Islet precursor cell (in vitro differentiated cells): ENCODE measurements around the gene ARMC9.

Experiments used
- DNase-seq: peaks from one replicate; pipeline ENCODE4 v3.0.0-alpha.2; 2018

The ARMC9 gene

DNA sequence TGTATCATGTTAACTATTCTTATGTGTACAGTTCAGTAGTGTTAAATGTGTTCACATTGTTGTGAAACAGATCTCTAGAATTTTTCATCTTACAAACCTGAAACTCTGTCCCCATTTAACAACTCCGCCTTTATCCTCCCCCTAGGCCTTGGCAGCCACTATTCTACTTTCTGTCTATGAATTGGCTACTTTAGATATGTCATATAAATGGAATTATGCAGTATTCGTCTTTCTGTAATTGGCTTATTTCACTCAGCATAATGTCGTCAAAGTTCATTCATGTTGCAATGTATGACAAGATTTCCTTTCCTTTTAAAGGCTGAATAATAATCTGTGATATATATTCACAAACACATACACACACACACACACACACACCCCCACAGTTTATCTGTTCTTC lies 12.4 kb downstream of the ARMC9 start:
- DNase-seq = no peak

DNA sequence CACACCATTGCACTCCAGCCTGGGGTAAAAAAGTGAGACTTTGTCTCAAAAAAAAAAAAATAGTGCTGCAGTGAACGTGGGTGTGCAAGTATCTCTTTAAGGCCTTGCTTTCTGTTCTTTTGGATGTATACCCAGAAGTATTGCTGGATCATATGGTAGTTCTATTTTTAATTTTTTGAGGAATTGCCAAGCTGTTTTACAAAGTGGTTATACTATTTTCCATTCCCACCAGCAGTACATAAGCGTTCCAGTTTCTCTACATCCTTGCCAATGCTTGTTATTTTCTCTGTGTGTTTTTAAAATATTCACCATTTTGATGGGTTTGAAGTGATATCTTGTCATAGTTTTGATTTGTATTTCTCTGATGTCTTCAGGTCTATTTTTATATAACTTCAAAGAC lies 13.1 kb downstream of the ARMC9 start:
- no peak for DNase-seq

DNA sequence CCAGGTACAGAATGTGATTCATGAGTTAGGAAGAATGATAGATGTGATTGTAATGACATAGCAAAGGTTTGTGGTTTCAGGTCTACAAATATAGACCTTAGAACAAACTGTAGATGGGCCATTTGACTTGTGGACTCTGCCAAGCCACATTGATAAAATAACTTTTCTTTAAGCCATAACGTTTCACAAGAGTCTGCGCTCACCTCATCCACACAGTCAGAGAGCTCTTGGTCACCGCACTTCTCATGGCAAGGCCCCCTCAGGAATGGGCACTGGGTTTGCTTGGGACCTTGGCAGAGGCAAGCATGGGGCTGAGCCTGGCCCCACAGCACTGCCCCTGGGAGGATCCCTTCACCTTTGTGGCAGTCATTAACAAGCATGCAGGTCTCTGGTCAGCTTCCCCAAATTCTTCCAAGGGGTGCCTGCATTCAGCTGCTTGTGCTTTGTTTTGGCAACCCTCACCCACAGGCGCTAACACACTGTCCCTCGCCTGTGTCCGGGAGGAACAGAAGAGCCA lies 14.0 kb downstream of the ARMC9 start:
- peak; percentile 25 for DNase-seq

DNA sequence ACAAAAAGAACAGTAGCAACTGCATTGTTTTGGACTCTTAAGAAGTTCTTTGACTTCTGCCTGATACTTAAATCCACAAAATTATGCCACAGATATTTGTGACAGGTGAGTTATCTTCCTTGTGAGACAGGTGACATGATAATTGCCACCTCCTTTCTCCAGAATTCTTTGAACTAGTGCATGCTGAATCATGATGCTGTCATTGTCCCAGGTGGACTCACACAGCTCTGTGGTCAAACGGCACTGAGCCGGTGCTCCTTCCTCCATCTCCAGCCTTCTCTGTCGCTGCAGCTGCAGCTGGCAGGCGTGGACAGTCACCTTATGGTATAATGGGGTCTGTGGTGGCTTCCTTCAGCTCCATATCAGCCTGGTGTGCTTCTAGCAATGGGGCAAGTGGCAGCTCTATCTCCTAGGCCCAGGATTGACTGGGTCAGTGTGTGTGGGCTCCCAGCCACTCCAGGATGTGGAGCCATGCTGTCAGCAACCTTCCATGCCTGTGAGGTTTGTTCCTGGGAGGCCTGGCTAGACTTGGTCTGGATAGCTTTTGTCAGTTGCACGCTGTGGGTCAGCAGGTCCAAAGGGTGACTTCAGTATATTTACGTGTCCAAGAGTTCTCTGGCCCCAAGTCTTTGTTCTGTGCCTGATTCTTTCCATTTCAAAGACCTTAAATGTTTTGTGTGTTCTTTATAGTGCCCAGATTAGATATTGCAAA lies 15.7 kb downstream of the ARMC9 start:
- no peak for DNase-seq

DNA sequence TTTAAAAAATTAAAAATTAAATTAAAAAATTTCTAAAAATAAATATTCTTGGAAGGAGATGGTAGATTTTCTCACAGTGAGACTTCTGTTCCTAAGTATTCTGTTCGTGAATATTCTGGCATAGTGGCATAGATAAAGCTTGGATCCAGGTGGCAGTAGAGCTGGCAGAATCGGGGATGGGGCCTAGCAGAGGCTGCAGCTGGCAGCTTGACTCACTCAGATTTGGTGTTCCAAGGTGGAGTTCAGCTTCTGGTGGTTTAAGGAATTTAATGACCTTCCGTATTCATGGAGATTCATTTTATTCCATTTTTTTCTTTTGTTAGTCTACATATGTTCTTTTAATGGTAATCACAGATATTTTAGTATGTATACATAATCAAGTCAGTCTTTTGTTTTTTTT lies 19.9 kb downstream of the ARMC9 start:
- no peak for DNase-seq

DNA sequence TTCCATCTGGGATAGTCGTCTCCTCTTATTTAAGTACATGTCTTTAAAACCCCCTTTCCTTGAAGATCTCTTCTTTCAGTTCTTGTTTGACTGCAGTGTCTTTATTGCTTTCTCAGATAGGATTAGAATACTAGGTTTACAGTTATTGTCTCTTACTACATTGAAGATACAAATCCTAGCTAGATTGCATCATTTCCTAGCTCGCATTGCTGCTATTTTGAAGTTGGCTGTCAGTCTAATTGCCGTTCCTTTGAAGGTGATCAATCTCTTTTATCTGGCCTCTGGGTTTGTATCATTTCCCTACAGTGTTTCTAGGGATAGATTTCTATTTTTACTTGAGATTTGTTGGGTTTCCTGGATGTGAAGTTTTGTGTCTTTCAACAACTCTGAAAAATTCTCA lies 20.9 kb downstream of the ARMC9 start:
- no peak for DNase-seq

DNA sequence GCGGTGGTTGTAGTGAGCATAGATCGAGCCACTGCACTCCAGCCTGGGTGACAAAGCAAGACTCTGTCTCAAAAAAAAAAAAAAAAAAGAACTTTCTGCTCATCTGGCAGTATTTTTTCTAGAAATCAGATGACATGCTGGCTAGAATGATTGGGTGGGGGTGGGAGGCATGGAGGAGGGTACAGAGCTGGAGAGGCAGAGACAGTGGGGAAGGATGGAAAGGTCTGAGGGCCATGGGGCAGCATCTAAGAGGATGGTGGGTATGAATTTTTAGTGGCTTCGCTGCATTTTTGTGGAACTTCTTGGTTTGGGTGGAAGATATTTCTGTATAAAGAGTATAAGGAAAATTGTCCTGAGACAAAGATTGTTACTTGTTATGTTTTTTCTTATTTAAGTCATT lies 23.3 kb downstream of the ARMC9 start:
- no peak for DNase-seq

DNA sequence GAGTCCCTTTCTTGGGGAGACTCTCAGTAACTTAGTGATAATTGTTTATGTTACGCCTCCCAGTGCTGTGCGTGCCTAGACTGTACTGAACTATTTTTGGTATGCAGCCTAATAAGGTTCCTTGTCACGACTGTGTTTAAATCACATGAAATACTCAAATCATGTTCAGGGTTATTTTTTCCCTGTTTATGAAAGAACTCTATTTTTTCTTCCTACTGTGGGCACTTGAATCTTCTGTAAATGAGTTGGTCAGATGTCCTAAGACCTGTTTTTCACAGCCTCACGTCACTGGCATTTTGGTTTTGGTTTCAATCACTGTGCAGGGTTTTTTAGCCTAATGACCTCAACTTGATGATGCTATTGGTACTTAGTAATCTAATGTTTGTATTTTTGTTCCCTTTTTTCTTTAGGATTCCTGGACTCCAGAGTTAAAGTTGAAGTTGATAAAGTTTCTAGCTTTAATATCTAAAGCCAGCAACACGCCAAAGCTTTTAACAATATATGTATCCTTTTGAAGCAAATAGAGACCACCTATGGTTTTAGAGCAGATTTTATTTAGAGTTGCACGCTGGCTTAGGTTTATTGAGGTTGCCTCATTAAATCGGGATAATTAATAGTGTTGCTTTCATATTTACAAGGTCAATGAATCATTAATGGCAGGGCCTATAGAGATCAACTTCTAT lies 24.0 kb downstream of the ARMC9 start:
- DNase-seq = no peak

DNA sequence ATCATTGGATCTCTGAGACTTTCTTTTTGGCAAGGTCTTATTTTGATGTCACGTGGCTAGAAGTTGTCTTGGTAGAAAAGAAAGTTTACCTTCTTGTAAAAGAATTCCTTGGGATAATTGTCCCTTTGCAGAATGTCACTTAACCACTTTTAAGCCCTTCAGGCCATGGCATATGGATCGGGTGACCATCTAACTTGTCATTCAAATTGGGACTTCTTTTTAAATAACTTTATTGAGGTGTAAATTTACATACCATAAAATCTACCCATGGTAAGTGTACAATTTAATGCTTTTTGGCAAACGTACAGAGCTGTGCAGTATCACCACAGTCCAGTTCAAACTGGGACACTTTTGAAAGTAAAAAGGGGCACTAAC lies 24.6 kb downstream of the ARMC9 start:
- no peak for DNase-seq

DNA sequence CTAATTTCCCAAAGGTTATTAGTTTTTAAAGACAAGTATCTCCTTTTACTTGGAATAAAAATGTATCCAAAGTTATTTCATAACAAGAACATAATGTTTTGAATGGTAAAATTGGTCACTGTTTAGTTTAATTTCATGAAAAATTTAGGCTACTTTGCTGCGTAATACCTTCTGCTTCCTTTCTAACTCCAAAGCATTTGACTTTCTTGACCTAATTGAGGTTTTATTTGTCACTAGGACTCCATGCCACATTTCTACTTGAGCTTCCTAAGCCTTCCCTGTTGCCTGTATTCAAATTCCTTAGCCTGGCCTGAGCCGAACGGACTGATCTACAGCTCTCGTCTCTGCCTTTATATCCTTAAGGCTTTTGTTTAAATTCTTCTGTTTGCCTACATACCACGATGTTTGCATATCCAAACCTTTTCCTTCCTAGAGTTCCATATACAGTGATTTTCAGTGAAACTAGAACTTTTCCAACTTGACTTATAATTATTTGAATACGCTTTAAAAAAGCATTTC lies 25.1 kb downstream of the ARMC9 start:
- DNase-seq = no peak

DNA sequence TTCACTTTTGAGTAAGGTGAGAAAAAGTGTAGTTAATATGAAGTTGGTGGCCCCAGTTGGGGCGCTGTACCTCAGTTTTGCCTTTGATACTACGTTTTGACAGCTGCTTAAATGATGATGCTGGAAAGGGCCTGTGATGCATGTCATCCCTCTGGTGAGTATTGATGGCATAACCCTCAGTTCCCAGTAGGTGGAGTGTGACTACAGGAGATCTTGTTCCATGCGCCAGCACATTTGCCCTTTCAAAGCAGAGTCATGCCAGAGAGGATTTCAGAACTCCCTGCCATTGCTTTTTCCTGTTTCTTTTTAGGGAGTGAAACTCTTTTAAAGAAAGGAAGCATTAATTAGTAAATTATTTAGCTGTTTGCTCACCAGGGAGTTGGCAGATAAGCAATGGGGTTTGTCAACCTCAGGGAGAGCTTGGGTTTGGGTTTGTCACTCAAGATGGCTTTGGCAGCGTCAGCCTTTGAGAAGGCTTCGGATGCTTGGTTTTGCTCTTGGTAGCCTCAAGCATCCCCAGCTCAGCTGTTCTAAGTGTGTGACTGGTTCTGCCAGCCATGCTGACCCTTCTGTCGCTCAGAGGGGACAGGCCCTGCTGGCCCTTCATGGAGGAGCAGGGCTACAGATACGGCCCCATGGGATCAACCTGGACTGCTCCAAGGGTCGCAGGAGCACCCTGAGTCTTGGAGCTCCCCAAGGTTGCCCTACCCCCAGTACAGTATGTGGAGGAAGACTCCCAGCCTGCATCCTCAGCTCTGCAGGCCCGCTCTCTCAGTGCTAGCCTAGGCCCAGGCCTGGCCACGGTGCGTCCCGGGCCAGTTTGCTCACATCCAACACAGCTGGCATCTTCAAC lies 29.1 kb downstream of the ARMC9 start:
- peak; percentile 83 for DNase-seq

DNA sequence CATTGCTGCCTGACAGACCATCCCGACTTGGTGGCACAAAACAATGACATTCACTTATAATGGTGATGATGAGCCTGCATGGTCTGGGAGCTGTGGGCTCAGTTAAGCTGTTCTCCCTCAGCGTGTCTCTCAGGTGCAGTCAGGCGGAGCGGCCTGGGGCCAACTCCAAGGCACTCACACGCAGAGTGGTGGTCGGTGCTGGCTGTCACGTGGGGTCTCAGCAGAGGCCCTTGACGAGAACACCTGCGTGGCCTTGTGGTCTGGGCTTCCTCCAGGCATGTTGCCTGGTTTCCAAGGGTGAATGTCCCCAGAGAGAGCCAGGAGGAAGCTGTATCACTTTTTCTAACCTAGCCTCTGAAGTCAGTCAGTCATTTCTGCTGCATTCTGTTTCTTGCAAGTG lies 29.8 kb downstream of the ARMC9 start:
- DNase-seq = peak; percentile 75

DNA sequence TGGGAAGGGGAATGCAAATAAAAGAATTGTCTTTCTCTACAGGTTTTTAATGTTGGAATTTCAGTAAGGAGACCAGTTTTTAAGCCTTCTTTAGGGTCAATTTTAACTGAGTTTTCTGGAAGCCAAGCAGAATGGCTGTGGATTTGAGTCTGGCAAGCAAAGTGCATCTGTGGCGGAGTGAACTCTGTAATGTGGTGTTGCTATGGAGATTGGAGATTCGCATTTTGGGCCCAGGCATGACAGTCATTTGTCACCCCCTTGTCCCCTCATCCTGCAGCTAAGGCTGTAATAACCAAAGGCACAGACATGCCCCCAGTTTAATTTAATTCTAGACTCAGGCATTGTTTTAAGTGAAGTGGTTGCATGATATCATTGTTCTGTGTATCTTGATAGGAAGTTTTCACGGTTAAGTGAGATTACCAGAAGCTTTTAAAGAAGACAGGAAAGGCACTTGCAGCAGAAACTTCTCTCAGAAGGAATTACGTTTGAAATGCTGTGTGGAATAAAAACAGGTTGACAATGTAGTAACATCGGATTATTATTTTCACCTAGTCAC lies 30.6 kb downstream of the ARMC9 start:
- no peak for DNase-seq

DNA sequence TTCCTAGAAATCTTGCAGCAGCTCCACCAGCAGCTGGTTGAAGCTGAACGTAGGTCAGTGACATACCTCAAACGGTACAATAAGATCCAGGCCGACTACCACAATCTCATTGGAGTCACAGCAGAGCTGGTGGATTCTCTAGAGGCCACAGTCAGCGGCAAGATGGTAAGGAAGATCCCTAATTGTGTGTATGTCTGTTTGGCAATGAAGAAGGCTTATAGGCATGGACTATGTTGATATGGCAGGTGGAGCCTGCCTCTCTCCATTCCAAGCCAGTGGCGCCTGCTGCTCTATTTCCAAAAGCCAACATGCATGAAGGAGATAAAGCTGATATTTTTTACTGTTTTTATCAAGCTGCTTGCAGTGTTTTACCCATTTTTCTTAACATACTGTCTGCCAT lies 36.8 kb downstream of the ARMC9 start:
- no peak for DNase-seq

DNA sequence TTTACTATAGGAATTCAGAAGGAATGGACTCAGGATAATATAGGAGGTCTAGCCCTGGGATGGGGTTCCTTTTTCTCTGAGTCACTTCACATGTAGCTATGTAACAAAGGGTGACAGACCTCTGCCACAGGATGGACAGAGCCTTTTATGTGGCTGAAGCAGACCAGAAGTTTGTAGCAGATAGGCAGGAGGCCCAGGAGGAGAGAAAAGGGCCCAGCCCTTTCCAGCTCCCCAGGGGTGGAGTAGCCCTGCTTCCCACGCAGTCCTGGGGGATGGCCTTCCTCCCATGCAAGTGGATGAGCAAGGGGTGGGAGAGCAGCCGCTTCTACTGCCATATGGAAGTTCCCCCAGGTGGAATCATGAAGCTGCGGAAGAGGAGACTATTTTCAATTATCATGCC lies 40.3 kb downstream of the ARMC9 start:
- DNase-seq = no peak

DNA sequence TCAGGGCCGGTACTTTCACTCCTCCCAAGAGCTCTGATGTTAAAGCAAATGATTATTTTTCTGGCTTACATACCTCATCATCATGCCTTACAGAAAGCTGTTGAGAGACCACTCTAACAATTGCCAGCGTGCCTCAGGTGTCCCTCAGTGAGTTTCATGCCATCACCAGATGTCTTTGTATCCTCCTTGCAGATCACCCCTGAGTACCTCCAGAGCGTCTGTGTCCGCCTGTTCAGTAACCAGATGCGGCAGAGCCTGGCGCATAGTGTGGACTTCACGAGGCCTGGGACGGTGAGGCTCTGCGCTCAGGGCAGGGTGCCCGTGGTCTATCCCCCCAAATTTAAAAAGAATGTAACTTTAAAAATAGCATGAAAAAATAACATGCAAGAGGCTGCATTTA lies 41.3 kb downstream of the ARMC9 start:
- no peak for DNase-seq

DNA sequence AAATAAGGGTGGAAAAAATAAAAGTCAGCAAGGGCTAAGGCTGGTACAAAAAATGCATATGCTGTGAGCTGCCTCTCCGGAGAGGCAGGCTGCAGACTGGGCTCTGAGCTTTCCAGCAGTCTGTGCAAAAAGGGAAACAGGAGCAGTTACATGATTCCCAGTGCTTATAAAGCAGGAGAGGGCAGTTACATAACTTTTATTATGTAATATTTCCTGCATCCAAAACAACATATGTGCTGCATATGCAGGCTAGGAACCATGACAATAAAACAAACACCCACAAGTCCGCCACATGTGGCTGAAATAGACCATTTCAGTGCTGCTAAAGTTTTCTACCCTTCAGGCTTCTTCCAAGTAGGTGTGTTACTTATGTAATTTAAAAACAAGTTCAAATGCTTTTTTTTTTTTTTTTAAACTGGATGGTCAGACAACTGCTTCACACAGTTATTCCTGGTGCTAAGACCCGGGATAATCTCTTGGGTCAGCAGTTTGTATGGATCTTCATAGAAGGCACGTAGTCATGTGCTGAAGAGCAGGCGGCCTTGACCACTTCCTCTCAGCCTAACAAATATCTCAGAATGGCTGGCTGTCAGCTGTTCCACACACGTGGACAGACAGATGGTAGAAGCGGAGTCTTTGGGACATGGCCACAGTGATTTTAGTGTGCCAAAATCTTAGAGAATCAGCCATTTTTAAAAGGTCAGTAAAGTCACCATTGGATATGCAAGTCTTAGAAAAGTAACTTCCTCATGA lies 43.5 kb downstream of the ARMC9 start:
- no peak for DNase-seq

DNA sequence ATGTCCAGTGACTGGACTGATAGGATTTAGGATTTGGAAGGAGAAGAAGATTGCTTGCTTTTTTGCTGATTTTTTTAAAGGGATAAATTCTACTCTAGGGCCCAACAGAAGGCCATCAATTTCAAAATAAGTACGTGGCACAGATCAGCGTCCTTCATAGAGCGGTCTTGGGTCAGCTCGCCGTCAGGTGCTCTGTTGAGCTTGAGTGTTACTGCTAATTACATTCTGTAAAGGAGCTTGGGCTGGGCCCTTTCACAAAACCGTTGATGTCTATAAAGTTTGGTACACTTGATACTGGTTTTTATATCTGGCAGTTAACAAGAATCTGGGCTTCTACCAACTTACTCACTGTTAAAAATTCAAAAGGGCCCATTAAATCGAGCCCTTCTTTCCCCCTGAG lies 45.4 kb downstream of the ARMC9 start:
- DNase-seq = no peak

DNA sequence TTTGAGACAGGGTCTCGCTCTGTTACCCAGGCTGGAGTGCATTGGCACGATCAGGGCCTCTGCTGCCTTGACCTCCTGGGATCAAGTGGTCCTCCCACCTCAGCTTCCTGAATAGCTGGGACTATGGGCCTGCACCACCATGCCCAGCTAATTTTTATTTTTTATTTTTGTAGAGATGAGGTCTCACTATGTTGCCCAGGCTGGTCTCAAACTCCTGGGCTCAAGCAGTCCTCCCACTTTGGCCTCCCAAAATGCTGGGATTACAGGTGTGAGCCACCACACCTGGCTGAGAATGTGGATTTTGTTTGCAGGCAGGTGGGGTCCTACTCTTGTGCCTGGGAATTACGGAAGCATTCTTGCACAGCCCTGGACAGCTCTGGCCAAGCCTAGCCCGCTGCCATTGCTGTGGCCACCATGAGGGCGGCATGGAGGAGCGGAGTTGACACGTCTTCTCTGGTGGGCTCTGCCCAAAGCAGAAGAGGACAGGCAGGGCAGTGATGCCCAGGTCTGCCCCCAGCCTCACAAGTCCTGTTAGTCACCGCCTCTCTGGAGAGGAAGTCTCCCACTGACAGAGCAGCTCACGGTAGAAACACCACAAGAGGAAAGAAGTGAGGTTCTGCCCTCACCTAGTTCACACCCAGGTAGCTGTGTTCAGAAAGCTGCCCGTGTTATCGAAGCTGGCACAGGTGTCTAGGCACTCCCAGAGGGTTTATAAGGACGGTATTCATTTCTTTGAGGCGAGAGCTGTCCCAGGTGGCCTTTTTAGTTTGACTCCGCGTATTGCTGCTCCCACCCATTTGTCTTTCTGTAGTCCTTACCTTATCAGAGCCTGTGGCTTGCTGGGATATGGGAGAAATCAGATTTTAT lies 46.2 kb downstream of the ARMC9 start:
- no peak for DNase-seq

DNA sequence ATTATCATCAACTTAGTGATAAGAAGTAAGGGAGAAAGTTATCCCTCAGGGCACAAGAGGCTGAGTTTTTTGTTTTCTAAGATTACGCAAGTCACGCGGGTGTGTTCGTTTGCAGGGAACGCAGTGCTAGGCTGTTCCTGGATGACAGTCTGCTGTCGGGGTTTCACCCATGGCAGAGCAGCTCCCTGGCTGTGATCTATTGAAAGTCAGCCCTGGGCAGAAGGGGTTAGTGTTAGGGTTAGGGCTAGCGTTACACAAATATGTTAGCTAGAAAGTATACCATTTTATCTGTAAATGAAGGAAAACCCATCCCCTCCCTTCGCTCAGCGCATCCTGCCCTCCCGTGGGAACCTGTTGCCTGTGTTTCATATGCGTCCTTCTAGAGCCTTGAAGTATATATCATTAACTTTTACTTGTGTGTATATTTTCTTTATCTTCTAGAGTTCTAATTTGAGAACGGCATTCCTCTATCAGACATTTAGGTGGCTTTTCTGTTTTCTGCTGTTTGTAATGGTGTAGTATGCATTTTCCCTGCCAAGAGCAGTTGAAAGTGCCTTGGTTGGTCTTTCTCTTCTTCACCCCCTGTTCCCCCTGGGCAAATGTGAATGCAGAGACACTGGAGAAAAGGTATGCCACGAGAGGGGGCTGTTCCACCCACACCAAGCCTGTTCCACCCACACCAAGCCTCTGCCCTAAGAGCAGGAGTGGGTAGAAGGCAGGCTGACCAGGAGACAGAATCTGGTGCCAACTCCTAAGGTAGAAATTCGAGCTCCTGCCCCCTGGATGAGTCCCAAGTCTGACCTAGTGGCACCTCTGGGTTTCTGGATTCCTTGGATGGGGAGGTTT lies 47.0 kb downstream of the ARMC9 start:
- no peak for DNase-seq
